Caco-2 (cell line): ENCODE data around the gene SLC44A2. TPM values are rescaled to one million over a fixed set of nuclear protein-coding genes. Genes with fewer than 3 reads are reported as not detected.
A peak's percentile ranks its signal among the peaks of the same experiment; 100 is the strongest.

ENCODE experiments used
- BruUV-seq: library from RNA; stranded (reverse); fragments of 400-500 nt; replicated peaks from 2 replicates; lab custom pipeline; 2021; lab: Mats Ljungman, UMichigan
- CTCF ChIA-PET: fragments of 300-600 bp; sonication (Branson Sonifier 250); formaldehyde crosslinking; loops from one replicate; lab custom pipeline; 2022; ENCODE audit warnings: antibody characterized with exemption; lab: Charles Lee
- POLR2A ChIA-PET: fragments of 300-600 bp; sonication (Branson Sonifier 250); formaldehyde crosslinking; loops from one replicate; lab custom pipeline; 2022; ENCODE audit warnings: antibody characterized with exemption; lab: Charles Lee
- DNase-seq, 2 experiments: peaks; one replicate each; pipeline versions ENCODE4 v3.0.0 to v3.0.0-alpha.2; 2020 to 2022
- H3K27me3 ChIP-seq: replicated peaks from 2 replicates; pipeline ENCODE4 v1.6.0; 2011; ENCODE audit warnings: low read length; ENCODE audit not compliant: control insufficient read depth, insufficient read depth
- H3K36me3 ChIP-seq: 2 replicates; pipeline ENCODE4 v1.5.1; 2011; ENCODE audit warnings: low read length; ENCODE audit not compliant: control insufficient read depth, insufficient read depth
- H3K4me1 ChIP-seq: fragments of 250-450 bp; sonication (Bioruptor Pico); 2 replicates; pipeline ENCODE4 v1.5.1; 2020; ENCODE audit warnings: mild to moderate bottlenecking
- H3K4me3 ChIP-seq: 2 replicates; pipeline ENCODE4 v1.5.1; 2011; ENCODE audit warnings: low read depth, mild to moderate bottlenecking, control low read depth, low read length
- H3K9me3 ChIP-seq: fragments of 250-450 bp; sonication (Bioruptor Pico); 2 replicates; pipeline ENCODE4 v1.5.1; 2020; ENCODE audit warnings: mild to moderate bottlenecking, moderate library complexity
- H3K27ac Mint-ChIP-seq: one replicate; pipeline ENCODE4 v1.8.0; 2022; ENCODE audit warnings: mixed read lengths; ENCODE audit not compliant: unreplicated experiment
- H3K27me3 Mint-ChIP-seq: one replicate; pipeline ENCODE4 v1.8.0; 2022; ENCODE audit warnings: mixed read lengths; ENCODE audit not compliant: insufficient read depth, unreplicated experiment
- H3K36me3 Mint-ChIP-seq: one replicate; pipeline ENCODE4 v1.8.0; 2022; ENCODE audit warnings: mild to moderate bottlenecking, mixed read lengths; ENCODE audit not compliant: insufficient read depth, unreplicated experiment
- H3K4me1 Mint-ChIP-seq: one replicate; pipeline ENCODE4 v1.8.0; 2022; ENCODE audit warnings: low read depth, mixed read lengths; ENCODE audit not compliant: unreplicated experiment
- H3K4me3 Mint-ChIP-seq: one replicate; pipeline ENCODE4 v1.8.0; 2022; ENCODE audit warnings: mild to moderate bottlenecking, moderate library complexity, mixed read lengths; ENCODE audit not compliant: unreplicated experiment
- H3K9me3 Mint-ChIP-seq: one replicate; pipeline ENCODE4 v1.8.0; 2022; ENCODE audit warnings: mixed read lengths; ENCODE audit not compliant: unreplicated experiment
- CTCF ChIP-seq, 2 experiments: fragments of 200-600 bp in 1 of 2; IDR thresholded peaks; 1 replicate in 1 of 2; 2 replicates in 1 of 2; pipeline versions ENCODE4 v1.5.1 to v1.8.0; 2011 to 2022; ENCODE audit warnings: antibody characterized with exemption in 1 of 2, control low read depth in 1 of 2, inconsistent platforms in 1 of 2, low read depth in 1 of 2, low read length in 1 of 2, mild to moderate bottlenecking in 1 of 2, moderate library complexity in 1 of 2; ENCODE audit not compliant: insufficient read depth in 1 of 2, severe bottlenecking in 1 of 2, unreplicated experiment in 1 of 2
- intact Hi-C: fragments of 100-400 bp; cut with micrococcal nuclease; formaldehyde crosslinking; loops from one replicate; pipeline ENCODE4 v1.10.0; 2022; ENCODE audit not compliant: unreplicated experiment
- total RNA-seq: library from RNA; stranded (reverse); gene quantifications from 2 replicates; pipeline ENCODE4 v1.2.3, GENCODE V29; 2022

SLC44A2 gene
- total RNA-seq, 1 experiment from 2014 or later = 119 TPM

GRCh38 chr19:10601999-10602329 lies 23.4 kb upstream of the SLC44A2 start:
- Mint-ChIP-seq H3K27me3 (peaks cover 3% of the 10 kb centered on the region), H3K4me1 (peaks cover 11% of the 10 kb centered on the region), H3K4me3 (peak overlapping the region; percentile 67), H3K36me3 (no peaks in the 10 kb centered on the region), H3K27ac (no peak overlapping the region), H3K9me3 (no peaks in the 10 kb centered on the region)
- H3K4me3 ChIP-seq = peak overlapping the region; percentile 26
- ChIA-PET POLR2A (interaction anchor here (0.6 kb wide), 1 partner anchor 662 kb away, joined by 8 read pairs; no protein-coding TSS in a partner anchor), CTCF (interaction anchor here (0.6 to 1.6 kb wide), 3 partner anchors 20 to 97 kb away, joined by 3 to 14 read pairs (median 3); no protein-coding TSS in a partner anchor)
- TF ChIP-seq CTCF (IDR thresholded peaks at IDR 0.05; ENCODE audit: insufficient read depth in 1 of 2, low read depth in 1 of 2, low read length in 1 of 2, severe bottlenecking in 1 of 2, unreplicated experiment in 1 of 2) = no peak
- no peaks in the 10 kb centered on the region for H3K27me3 ChIP-seq
- H3K9me3 ChIP-seq = no peaks in the 10 kb centered on the region
- BruUV-seq = no TSS peak
- H3K4me1 ChIP-seq = no peaks in the 10 kb centered on the region
- intact Hi-C loops = no loop called here
- no peak for DNase-seq
- H3K36me3 ChIP-seq = no peaks in the 10 kb centered on the region

- H3K9me3 Mint-ChIP-seq = no peaks in the 10 kb centered on the region
- Histone ChIP-seq H3K4me3 (peak overlapping the region; percentile 72), H3K27me3 (no peaks in the 10 kb centered on the region), H3K4me1 (no peaks in the 10 kb centered on the region), H3K9me3 (no peaks in the 10 kb centered on the region), H3K36me3 (no peaks in the 10 kb centered on the region)
- BruUV-seq = no TSS peak
- POLR2A ChIA-PET = interaction anchor here (0.6 kb wide), 1 partner anchor 662 kb away, joined by 8 read pairs; no protein-coding TSS in a partner anchor
- peak; percentile 71 to 82 for DNase-seq
- H3K36me3 Mint-ChIP-seq = no peaks in the 10 kb centered on the region
- H3K27ac Mint-ChIP-seq = no peak overlapping the region
- peaks cover 11% of the 10 kb centered on the region for H3K4me1 Mint-ChIP-seq
- no peak for TF ChIP-seq CTCF (IDR thresholded peaks at IDR 0.05; ENCODE audit: insufficient read depth in 1 of 2, low read depth in 1 of 2, low read length in 1 of 2, severe bottlenecking in 1 of 2, unreplicated experiment in 1 of 2)
- CTCF ChIA-PET = interaction anchor here (0.6 to 1.6 kb wide), 3 partner anchors 21 to 96 kb away, joined by 3 to 14 read pairs (median 3); no protein-coding TSS in a partner anchor
- intact Hi-C loops = no loop called here
- H3K4me3 Mint-ChIP-seq = peak overlapping the region; percentile 67
- H3K27me3 Mint-ChIP-seq = peaks cover 3% of the 10 kb centered on the region
These were observed 22.8 kb upstream of the SLC44A2 start for GRCh38 chr19:10602330-10603083.

- intact Hi-C loops = no loop called here
- no peaks in the 10 kb centered on the region for H3K27me3 ChIP-seq
These were observed 22.1 kb upstream of the SLC44A2 start for GRCh38 chr19:10603084-10603872.

More at GRCh38 chr19:10603084-10603872, 22.1 kb upstream of the SLC44A2 start:
- Mint-ChIP-seq H3K36me3 (no peaks in the 10 kb centered on the region), H3K9me3 (no peaks in the 10 kb centered on the region), H3K27me3 (peaks cover 3% of the 10 kb centered on the region), H3K4me1 (peaks cover 11% of the 10 kb centered on the region), H3K27ac (no peak overlapping the region), H3K4me3 (peak overlapping the region; percentile 67)
- H3K4me3 ChIP-seq = peak overlapping the region; percentile 72
- no peaks in the 10 kb centered on the region for H3K36me3 ChIP-seq
- CTCF ChIA-PET = interaction anchor here (1.6 kb wide), 1 partner anchor 41 kb away, joined by 14 read pairs; no protein-coding TSS in a partner anchor
- no peak for TF ChIP-seq CTCF (IDR thresholded peaks at IDR 0.05; ENCODE audit: insufficient read depth in 1 of 2, low read depth in 1 of 2, low read length in 1 of 2, severe bottlenecking in 1 of 2, unreplicated experiment in 1 of 2)
- DNase-seq = no peak
- H3K4me1 ChIP-seq = no peaks in the 10 kb centered on the region
- BruUV-seq = no TSS peak
- no peaks in the 10 kb centered on the region for H3K9me3 ChIP-seq
- POLR2A ChIA-PET = no interaction called here
